Eye (tissue), 1 donor: ENCODE measurements around the gene SH3RF2.

Experiments used
- DNase-seq: peaks from one replicate; pipeline ENCODE4 v3.0.0-alpha.2; 2015

SH3RF2 gene

DNA sequence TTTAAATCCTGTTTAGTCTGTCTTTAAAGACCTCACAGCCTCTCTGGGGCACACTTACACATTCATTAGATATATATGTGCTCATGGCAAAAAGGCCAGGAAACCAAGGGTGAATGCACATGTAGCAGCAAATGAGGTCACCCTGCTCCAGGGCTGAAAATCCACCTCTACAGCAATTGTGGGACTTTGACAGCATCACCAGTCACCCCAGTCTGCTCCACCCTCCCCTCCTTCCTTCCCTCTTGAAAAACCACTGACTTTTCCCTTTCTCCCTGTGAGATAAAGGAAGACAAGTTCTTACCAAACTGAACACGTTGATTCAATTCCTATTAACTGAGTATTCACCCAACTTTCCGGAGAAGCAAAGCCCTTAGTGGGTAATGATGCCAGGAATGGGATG is 15.2 kb upstream of the SH3RF2 start:
- DNase-seq, result no peak

- DNase-seq, result no peak
These were observed 14.3 kb upstream of the SH3RF2 start for GRCh38 chr5:145922059-145922458.

DNA sequence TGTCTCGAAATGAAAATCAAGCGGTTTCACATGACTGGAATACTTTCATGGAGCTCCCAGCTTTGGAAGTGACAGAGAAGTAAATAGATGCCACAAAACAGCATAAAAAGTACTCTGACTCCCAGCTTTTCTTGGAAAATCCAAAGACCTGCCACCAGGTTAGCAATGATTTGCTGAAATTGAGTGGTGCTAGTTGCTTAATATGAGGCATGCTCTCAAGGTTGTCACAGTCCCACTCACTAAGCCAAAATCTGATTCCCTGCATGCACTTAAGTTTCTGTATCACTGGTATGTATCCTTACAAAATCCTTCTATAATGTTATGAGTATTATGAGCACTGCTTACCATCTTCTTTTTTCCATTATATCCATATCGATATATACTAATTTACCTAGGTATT is 13.0 kb upstream of the SH3RF2 start:
- DNase-seq, result no peak

GRCh38 chr5:145924849-145925248 is 11.5 kb upstream of the SH3RF2 start:
- no peak for DNase-seq

GRCh38 chr5:145925353-145925752 is 11.0 kb upstream of the SH3RF2 start:
- DNase-seq, result peak; percentile 50

DNA sequence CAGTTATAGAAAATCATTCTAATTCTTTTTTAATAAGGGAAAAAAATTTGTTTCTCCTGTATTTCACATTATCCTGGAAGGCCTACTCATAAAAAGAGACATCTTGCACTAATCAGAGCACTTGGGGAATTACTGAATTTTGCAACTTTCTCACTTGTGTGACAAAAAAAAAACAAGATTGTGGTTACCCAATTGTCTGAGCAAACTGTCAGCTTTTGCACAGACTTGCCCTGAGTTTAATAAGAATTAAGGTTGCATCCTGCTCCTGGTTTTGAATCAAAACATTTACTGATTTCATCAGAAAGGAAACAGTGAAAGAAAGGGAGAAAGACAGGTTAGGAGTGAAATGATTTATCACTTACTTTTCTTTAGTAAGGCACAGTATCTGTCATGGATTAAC is 10.6 kb upstream of the SH3RF2 start:
- no peak for DNase-seq

- no peak for DNase-seq
These were observed 4.7 kb upstream of the SH3RF2 start for GRCh38 chr5:145931718-145932117.

GRCh38 chr5:145934276-145934675 is 2.1 kb upstream of the SH3RF2 start:
- DNase-seq, result no peak

- peak; percentile 21 for DNase-seq
These were observed 1.3 kb downstream of the SH3RF2 start for GRCh38 chr5:145937432-145938250.

- peak; percentile 69 for DNase-seq
These were observed 2.6 kb downstream of the SH3RF2 start for GRCh38 chr5:145938776-145939539.

DNA sequence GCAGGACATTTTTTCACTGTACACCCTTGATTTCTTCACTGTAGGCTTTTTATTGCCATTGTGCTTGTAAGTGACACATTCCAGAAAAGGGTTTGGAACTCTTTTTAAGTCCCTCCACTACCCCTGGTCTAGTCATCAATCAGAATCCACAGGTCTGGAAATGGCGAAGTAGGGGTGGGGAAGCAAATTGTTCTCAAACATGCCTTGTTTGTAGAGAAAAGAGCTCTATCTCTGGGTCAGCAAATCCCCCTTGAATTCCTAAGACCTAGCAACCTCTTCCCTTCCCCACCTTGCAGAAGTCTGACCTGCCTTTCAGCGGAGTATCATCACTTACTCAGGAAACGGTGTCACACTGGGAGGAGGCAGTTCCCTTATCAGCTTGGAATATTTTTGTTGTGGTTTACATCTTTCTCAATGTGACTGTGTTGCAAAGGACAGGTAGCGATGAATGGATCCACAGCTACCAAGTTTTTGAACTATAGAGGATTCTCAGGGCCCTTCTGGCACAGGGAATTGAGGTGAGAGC is 3.2 kb downstream of the SH3RF2 start:
- no peak for DNase-seq

GRCh38 chr5:145941096-145941447 is 4.7 kb downstream of the SH3RF2 start:
- no peak for DNase-seq

DNA sequence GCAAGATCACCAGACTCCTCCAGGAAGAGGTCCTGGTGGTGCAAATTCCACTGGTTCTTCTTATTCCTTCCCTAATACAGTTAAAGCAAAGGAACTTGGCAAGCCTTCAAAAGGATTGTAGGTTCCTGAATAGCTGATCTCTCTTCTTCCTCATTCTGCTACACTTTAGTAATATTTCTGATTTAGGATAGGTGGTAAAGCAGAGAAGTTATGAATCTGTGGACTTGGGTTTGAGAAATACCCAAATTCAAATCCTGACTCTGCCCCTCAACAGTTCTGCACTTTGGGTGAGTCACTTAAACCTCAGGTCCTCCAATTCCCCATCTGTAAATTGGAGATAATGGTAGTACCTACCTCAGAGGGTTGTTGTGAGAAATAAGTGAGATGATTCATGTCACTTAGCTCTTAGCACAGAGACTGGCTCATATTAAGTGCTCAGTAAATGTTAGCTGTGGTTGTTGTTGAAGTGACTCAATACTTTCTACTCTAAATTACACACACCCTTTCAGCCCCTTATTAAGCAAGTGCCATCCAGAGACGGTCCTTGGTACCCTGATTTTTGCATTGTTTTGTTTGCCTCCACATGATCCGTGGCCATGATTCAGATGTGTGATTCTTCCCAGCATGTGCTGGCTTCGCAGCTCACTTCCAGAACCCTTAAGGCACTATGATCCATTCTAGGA is 5.2 kb downstream of the SH3RF2 start:
- DNase-seq, result no peak

- no peak for DNase-seq
These were observed 5.8 kb downstream of the SH3RF2 start for GRCh38 chr5:145942201-145942600.

DNA sequence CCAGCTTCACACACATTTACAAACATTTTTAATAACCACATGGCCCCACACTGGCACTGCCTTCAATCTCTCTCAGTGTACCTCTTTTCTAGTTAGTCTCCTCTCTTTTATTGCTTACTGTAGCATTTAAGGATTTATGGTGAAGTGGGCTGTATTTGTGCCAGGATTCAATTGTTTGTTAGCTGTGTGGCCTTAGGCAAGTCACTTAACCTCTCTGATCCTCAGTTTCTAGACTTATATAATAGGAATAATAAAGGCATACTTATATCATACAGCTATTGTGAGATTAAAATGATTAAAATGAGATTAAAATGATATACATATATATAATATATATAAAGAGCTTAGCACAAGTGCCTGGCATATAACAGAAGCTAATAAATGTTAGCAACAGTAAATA is 6.4 kb downstream of the SH3RF2 start:
- DNase-seq, result no peak

- DNase-seq, result peak; percentile 25
These were observed 7.3 kb downstream of the SH3RF2 start for GRCh38 chr5:145943674-145944121.

DNA sequence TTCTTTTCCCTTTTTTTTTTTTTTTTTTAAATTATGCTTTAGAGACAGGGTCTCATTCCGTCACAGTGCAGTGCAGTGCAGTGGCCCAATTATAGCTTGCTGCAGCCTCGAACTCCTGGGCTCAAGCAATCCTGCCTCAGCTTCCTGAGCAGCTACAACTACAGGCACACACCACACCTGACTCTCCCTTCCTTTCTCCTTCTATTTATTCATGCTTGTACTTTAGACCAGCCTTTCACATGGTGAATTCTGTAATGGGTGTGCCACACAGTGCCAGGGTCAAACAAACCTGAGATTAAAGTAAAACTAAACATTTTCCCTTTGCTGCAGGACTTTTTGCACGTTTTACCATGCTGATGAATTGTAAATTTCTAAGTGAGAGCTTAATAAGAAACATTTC is 8.0 kb downstream of the SH3RF2 start:
- no peak for DNase-seq

GRCh38 chr5:145945620-145946111 is 9.3 kb downstream of the SH3RF2 start:
- DNase-seq, result no peak

DNA sequence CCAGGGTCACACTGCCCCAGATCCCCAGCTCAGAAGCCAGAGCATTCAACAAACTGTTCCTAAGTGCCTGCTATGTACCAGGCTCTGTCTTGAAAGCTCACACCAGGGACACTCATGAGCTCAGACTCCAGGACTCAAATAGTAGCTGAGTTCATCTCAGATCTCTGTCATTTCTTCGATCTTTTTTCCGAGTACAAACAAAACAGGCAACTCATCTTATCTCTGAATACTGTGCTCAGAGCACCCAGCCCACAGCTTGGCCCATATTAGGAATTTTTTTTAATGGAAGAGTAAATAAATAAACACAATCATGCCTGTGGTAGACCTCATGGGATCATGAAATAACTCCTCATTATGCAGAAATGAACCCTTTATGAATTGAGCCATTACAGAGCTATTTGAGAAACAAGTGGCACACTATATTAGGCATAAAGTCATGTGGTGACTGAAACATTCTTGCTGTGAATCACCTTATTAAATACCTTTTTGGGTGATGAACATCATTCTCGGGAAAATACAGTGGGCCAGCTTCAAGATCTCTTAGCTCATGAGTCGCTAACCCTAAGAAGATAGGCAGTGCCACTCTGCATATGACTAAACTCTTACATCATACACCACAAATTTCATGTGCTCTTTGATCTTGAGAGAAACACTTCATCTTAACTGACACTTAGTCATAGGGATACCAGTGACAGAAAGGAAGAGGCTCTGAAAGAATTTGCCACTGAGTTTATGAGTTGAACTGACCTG is 9.9 kb downstream of the SH3RF2 start:
- DNase-seq, result peak; percentile 29

GRCh38 chr5:145947581-145947980 is 11.2 kb downstream of the SH3RF2 start:
- no peak for DNase-seq

DNA sequence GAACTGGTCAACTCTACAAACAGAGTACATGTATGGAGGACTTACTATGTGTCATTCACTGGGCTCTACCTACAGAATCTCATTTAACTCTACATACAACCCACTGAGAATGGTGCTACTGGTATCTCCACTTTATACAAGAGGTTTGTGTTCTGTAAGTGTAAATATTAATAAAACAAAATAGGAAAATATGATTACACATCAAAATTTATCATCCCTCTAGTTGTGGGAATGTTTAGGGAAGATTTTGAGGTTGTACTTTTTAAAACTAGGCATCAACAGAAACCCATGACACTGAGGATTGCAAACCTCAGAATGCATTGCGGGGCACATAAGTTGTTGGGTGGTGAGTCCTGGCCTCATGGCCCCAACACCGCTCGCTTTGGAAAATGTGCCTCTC is 11.7 kb downstream of the SH3RF2 start:
- DNase-seq, result no peak

GRCh38 chr5:145948921-145949320 is 12.5 kb downstream of the SH3RF2 start:
- DNase-seq, result no peak

GRCh38 chr5:145949474-145949873 is 13.1 kb downstream of the SH3RF2 start:
- peak; percentile 4 for DNase-seq
